Stomach (tissue), 9 donors: ENCODE measurements around the gene HMG20A. TPM values are rescaled to one million over a fixed set of nuclear protein-coding genes. Genes with fewer than 3 reads are reported as not detected.
"Not testable (repeated sequence)": the region's sequence is repeated elsewhere in the genome, so short reads cannot be mapped to it uniquely, and the experiment has no call there.

Experiments used
- DNase-seq, 2 donors: peaks; one replicate each; pipeline versions ENCODE4 v3.0.0 to v3.0.0-alpha.2; 2013 to 2019
- H3K27ac ChIP-seq, 5 donors: fragments of 200-600 bp in 4 of 5; sonication (generic) in 4 of 5; one replicate each; pipeline ENCODE4 v1.5.1; 2013 to 2019; ENCODE audit warnings: mild to moderate bottlenecking in 1 of 5, moderate library complexity in 1 of 5
- H3K27me3 ChIP-seq, 3 donors: fragments of 200-600 bp; sonication (generic); one replicate each; pipeline ENCODE4 v1.5.1; 2017 to 2019; ENCODE audit warnings: mixed run types in 1 of 3
- H3K36me3 ChIP-seq, 4 donors: fragments of 200-600 bp; sonication (generic); 1 replicate in 3 of 4; 2 replicates in 1 of 4; pipeline ENCODE4 v1.5.1; 2016 to 2019
- H3K4me1 ChIP-seq, 4 donors: fragments of 200-600 bp; sonication (generic); one replicate each; pipeline ENCODE4 v1.5.1; 2016 to 2019
- H3K4me3 ChIP-seq, 4 donors: fragments of 200-600 bp; sonication (generic) in 3 of 4; one replicate each; pipeline ENCODE4 v1.5.1; 2016 to 2019; ENCODE audit warnings: mild to moderate bottlenecking in 1 of 4
- H3K9me3 ChIP-seq, 4 donors: fragments of 200-600 bp; sonication (generic); one replicate each; pipeline ENCODE4 v1.5.1; 2016 to 2019
- CTCF ChIP-seq, 7 experiments: fragments of 450-650 bp in 4 of 7; fragments of 200-600 bp in 3 of 7; sonication (generic) in 3 of 7; IDR thresholded peaks; one replicate each; pipeline ENCODE4 v1.5.1; 2016 to 2019; ENCODE audit warnings: antibody characterized with exemption in 7 of 7, control low read depth in 2 of 7, mild to moderate bottlenecking in 1 of 7
- EP300 ChIP-seq: sonication (generic); formaldehyde crosslinking; IDR thresholded peaks from one replicate; pipeline ENCODE4 v1.6.1; 2017; ENCODE audit warnings: antibody characterized with exemption
- POLR2A ChIP-seq, 4 donors: fragments of 450-650 bp; IDR thresholded peaks; one replicate each; pipeline ENCODE4 v1.6.1; 2016; ENCODE audit warnings: antibody characterized with exemption in 4 of 4, control low read depth in 2 of 4, mild to moderate bottlenecking in 1 of 4, moderate library complexity in 1 of 4
- POLR2AphosphoS5 ChIP-seq, 3 donors: sonication (generic); formaldehyde crosslinking; IDR thresholded peaks; one replicate each; pipeline ENCODE4 v1.6.1; 2016; ENCODE audit warnings: antibody characterized with exemption in 3 of 3
- WGBS, 5 donors: extraction: QIAGEN DNeasy Blood & Tissue Kit in 3 of 5; methylation state at CpG; one replicate each; pipeline versions ENCODE4 v1.1.5 to v1.1.7; 2013 to 2018; 5-methylcytosine and 5-hydroxymethylcytosine counted together
- intact Hi-C: fragments of 100-400 bp; cut with DNase I; formaldehyde crosslinking; loops from one replicate; pipeline ENCODE4 v1.15.1; 2023; ENCODE audit warnings: low total_unique reads
- polyA plus RNA-seq, 3 donors: library from polyadenylated mRNA; stranded (reverse); fragments of 200-250 nt; gene quantifications; one replicate each; pipeline ENCODE4 v1.2.3, GENCODE V29; 2013
- total RNA-seq, 5 donors: library from RNA; depleted of rRNA; stranded (reverse); fragments of >200 nt; gene quantifications; one replicate each; pipeline versions ENCODE4 v1.1.0 to v1.2.3, GENCODE V29; 2014 to 2016
- donor health status: healthy with polysubstance abuse.
- donor health status: Bipolar disorder and iron deficiency.
- donor health status: healthy.

The HMG20A gene
- total and polyA plus RNA-seq, 8 donors, result 8.1 to 51.8 (median 22.6) TPM

- DNase-seq, result no peak
- Histone ChIP-seq H3K4me1 (peaks cover 0 to 11% (median 0%) of the 10 kb centered on the region in 4 donors), H3K4me3 (no peak overlapping the region), H3K27ac (no peak overlapping the region), H3K9me3 (peaks cover 0 to 35% (median 30%) of the 10 kb centered on the region in 4 donors), H3K36me3 (no peaks in the 10 kb centered on the region), H3K27me3 (no peaks in the 10 kb centered on the region)
- intact Hi-C loops, result no loop called here
- 95 to 100% (median 100%) methylated on average over 1 of the region's 1 CpG for WGBS, 5 donors
- no peak for TF ChIP-seq POLR2AphosphoS5 (IDR thresholded peaks at IDR 0.05)
- no peak for TF ChIP-seq POLR2A (IDR thresholded peaks at IDR 0.05)
- TF ChIP-seq EP300, result no peak
- no peak for TF ChIP-seq CTCF (IDR thresholded peaks at IDR 0.05)
These were observed 20.4 kb upstream of the HMG20A start for GRCh38 chr15:77400258-77400657.

GRCh38 chr15:77402740-77403379 lies 17.8 kb upstream of the HMG20A start:
- H3K9me3 ChIP-seq, result peaks cover 0 to 26% (median 24%) of the 10 kb centered on the region in 4 donors
- no peak overlapping the region for H3K27ac ChIP-seq
- H3K27me3 ChIP-seq, result no peaks in the 10 kb centered on the region
- intact Hi-C loops, result no loop called here
- no peaks in the 10 kb centered on the region for H3K36me3 ChIP-seq
- no peak overlapping the region for H3K4me3 ChIP-seq
- 14 to 36% (median 32%) methylated on average over 1 of the region's 1 CpG for WGBS, 5 donors
- no peak for DNase-seq
- TF ChIP-seq POLR2AphosphoS5 (IDR thresholded peaks at IDR 0.05), result no peak
- no peak for TF ChIP-seq CTCF (IDR thresholded peaks at IDR 0.05)
- TF ChIP-seq POLR2A (IDR thresholded peaks at IDR 0.05), result no peak
- TF ChIP-seq EP300, result no peak
- peaks cover 0 to 19% (median 0%) of the 10 kb centered on the region in 4 donors for H3K4me1 ChIP-seq

- H3K27me3 ChIP-seq, DNase-seq, H3K27ac ChIP-seq, H3K4me3 ChIP-seq, intact Hi-C loops, H3K36me3 ChIP-seq, H3K9me3 ChIP-seq: not testable (repeated sequence)
- WGBS, 5 donors, result 83 to 97% (median 93%) methylated on average over 1 of the region's 1 CpG
- peaks cover 0 to 40% (median 9%) of the 10 kb centered on the region in 4 donors for H3K4me1 ChIP-seq
These were observed 14.4 kb upstream of the HMG20A start for GRCh38 chr15:77406173-77406759.

GRCh38 chr15:77406846-77407245 lies 13.8 kb upstream of the HMG20A start:
- intact Hi-C loops, result no loop called here
- Histone ChIP-seq H3K4me1 (peaks cover 0 to 46% (median 12%) of the 10 kb centered on the region in 4 donors), H3K4me3 (no peak overlapping the region), H3K27ac (no peak overlapping the region), H3K9me3 (no peaks in the 10 kb centered on the region), H3K36me3 (no peaks in the 10 kb centered on the region), H3K27me3 (no peaks in the 10 kb centered on the region)
- 82 to 91% (median 89%) methylated on average over 4 of the region's 4 CpGs for whole genome bisulfite sequencing, 5 donors
- DNase-seq, result no peak
- TF ChIP-seq POLR2AphosphoS5 (IDR thresholded peaks at IDR 0.05) (no peak), CTCF (IDR thresholded peaks at IDR 0.05) (no peak), POLR2A (IDR thresholded peaks at IDR 0.05) (no peak), EP300 (no peak)
